HG02642 (cell line): Measurements from ENCODE around the gene FARSA.
"Not testable (repeated sequence)": the region's sequence is repeated elsewhere in the genome, so short reads cannot be mapped to it uniquely, and the experiment has no call there.

Experiments
- ATAC-seq: cut with Tn5 transposase; IDR thresholded peaks from one replicate; pipeline ENCODE4 v1.9.1; 2021; ENCODE audit warnings: mild to moderate bottlenecking; ENCODE audit not compliant: unreplicated experiment, poor library complexity

The FARSA gene

DNA sequence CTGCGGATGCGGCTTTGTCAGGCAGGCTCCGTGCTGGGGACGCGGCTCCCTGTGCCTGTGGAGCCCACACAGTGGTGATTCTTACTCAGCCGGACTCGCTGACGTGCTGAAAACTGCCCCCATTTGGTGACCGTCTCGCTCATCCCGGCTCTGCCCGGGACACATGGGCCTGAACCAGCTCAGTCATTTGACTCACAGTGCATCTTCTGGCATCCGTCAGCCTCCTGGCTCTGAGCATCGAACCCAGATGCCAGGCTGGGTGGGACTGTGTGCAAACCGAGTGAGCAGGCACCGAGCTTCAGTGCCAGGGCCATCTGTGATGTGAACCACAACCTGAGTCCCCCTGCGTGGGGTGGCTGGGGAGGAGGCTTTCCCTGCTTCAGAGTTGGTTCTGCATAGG is 37.1 kb downstream of the FARSA start:
- ATAC-seq: no peak

DNA sequence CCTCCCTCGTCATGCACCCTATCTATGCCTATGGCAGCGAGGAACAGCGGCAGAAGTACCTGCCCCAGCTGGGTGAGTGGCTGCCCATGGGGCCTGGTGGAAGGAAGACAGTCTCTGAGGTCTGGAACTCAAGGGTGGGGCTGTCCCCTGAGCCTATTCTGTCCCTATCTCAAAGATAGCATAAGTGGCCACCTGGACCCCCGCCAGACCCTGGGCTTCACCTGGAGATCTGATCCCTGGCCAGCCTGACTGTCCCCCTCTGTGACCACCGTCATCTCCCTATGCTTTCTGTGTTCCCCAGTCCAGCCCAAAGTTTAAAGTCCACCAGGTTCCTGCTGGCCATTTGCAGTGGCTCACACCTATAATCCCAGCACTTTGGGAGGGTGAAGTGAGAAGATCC is 39.9 kb downstream of the FARSA start:
- no peak for ATAC-seq

DNA sequence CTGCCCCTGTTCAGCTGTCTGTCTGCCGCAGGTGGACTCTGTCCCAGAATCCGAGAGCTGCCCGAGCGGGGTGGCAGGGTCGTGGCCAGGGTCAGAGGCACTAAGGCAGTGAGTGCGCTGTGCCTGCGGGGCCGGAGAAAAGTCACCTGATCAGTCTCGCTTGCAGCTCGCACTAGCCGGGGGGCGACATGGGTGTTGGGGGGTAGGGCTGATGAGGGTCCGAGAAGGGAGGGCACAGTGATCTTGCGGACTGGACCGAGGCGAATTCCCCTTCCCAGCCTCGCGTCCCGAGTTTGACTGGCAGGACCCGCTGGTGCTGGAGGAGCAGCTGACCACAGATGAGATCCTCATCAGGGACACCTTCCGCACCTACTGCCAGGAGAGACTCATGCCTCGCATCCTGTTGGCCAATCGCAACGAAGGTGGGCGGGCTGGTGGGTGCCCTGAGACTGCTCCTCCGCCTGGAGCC is 41.9 kb downstream of the FARSA start:
- ATAC-seq: peak; percentile 4

GRCh38 chr19:12890787-12891552 is 42.5 kb downstream of the FARSA start, which contains the start of gene GCDH:
Gene GCDH (plus strand): TSS chr19:12891160. CDS start chr19:12891305, 145 bp downstream.
- ATAC-seq: peak; percentile 93

DNA sequence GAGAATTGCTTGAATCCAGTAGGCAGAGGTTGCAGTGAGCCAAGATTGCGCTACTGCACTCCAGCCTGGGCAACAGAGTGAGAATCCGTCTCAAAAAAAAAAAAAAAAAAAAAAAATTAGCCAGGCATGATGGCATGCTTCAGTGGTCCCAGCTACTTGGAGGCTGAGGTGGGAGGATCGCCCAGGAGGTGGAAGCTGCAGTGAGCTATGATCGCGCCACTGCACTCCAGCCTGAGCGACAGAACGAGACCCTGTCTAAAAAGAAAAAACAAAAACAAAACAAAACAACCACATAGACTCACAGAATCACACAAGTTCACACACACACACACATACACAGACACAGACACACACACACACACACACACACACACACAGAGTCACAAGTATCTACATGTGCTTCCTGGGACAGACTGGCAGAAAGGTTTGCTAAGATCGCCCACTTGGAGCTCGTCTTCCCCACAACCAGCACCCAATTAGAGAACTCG is 43.2 kb downstream of the FARSA start:
- ATAC-seq: not testable (repeated sequence)

GRCh38 chr19:12888006-12888603 is 45.4 kb downstream of the FARSA start:
- no peak for ATAC-seq

- ATAC-seq: no peak
Observed at GRCh38 chr19:12886969-12887747, 46.4 kb downstream of the FARSA start, which contains the start of gene KLF1. Gene KLF1 (minus strand): TSS chr19:12887201. CDS start chr19:12887140, 61 bp downstream.

GRCh38 chr19:12886651-12886968 is 46.9 kb downstream of the FARSA start:
- no peak for ATAC-seq

- no peak for ATAC-seq
Observed at GRCh38 chr19:12885749-12886650, 47.5 kb downstream of the FARSA start.

GRCh38 chr19:12884926-12885748 is 48.4 kb downstream of the FARSA start:
- no peak for ATAC-seq

DNA sequence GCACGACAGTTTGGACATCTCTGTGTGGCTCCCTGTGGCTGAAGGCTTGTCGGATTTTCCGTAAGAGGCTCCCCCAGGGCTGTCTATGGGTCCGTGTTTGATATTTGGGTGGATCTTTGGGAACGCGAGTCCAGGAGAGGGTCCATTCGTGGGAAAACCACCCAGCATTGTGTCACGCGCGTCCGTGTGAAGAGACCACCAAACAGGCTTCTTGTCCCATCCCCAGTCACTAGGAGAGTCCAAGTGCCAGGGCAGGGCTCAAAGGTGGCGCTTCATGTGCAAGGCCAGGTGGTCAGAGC is 48.9 kb downstream of the FARSA start:
- ATAC-seq: no peak

GRCh38 chr19:12884202-12884601 is 49.3 kb downstream of the FARSA start:
- ATAC-seq: no peak

- no peak for ATAC-seq
Observed at GRCh38 chr19:12882589-12882988, 50.9 kb downstream of the FARSA start.

- peak; percentile 92 for ATAC-seq
Observed at GRCh38 chr19:12881172-12881808, 52.2 kb downstream of the FARSA start, which contains the start of gene DNASE2. Gene DNASE2 (minus strand): TSS chr19:12881449. CDS start chr19:12881375, 74 bp downstream.

GRCh38 chr19:12880551-12881171 is 52.9 kb downstream of the FARSA start:
- ATAC-seq: peak; percentile 16

DNA sequence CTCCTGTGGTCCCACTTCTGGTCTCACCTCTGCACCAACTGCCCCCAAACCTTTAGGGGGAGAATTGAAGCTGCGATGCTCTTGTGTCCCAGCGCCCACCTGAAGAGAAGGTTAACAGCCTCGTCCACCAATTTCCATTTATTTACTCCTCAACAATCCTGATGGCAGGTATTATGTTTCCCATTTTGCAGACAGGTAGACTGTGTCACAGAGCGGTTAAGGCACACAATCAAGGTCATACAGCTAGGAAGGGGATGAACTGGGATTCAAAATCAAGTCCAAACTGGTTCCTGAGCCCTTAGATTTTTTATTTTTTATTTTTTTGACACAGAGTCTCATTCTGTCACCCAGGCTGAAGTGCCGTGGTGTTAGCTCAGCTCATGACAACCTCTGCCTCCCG is 58.4 kb downstream of the FARSA start:
- no peak for ATAC-seq

DNA sequence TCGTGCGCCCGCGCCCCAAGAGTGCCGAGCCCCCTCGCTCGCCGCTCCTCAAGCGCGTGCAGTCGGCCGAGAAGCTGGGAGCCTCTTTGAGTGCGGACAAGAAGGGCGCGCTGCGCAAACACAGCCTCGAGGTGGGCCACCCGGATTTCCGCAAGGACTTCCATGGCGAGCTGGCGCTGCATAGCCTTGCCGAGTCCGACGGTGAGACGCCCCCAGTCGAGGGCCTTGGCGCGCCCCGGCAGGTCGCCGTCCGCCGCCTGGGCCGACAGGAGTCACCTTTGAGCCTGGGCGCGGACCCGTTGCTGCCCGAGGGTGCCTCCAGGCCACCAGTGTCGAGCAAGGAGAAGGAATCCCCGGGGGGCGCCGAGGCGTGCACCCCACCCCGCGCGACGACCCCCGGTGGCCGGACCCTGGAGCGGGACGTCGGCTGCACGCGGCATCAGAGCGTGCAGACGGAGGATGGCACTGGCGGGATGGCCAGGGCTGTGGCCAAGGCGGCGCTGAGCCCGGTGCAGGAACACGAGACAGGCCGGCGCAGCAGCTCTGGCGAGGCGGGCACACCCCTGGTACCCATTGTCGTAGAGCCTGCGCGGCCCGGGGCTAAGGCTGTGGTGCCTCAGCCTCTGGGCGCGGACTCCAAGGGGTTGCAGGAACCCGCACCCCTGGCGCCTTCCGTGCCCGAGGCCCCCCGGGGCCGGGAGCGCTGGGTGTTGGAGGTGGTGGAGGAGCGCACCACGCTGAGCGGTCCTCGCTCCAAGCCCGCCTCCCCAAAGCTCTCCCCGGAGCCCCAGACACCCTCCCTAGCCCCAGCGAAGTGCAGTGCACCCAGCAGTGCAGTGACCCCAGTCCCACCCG is 59.4 kb downstream of the FARSA start:
- no peak for ATAC-seq
